Esophagus muscularis mucosa (tissue), 4 donors: Measurements from ENCODE around the gene AKR1C2. TPM values are rescaled to one million over a fixed set of nuclear protein-coding genes. Genes with fewer than 3 reads are reported as not detected.
"Not testable (repeated sequence)": the region's sequence is repeated elsewhere in the genome, so short reads cannot be mapped to it uniquely, and the experiment has no call there.

Experiments
- DNase-seq: peaks from one replicate; pipeline ENCODE4 v3.0.0-alpha.2; 2017; ENCODE audit errors: extremely low spot score
- H3K27ac ChIP-seq, 4 donors: fragments of 200-600 bp; sonication (generic); replicated peaks in 1 of 4; 1 replicate in 3 of 4; 2 replicates in 1 of 4; pipeline ENCODE4 v1.5.1; 2016 to 2019; ENCODE audit warnings: mild to moderate bottlenecking in 1 of 4
- H3K27me3 ChIP-seq, 4 donors: fragments of 200-600 bp; sonication (generic); one replicate each; pipeline versions ENCODE4 v1.5.1 to v1.6.0; 2016 to 2019
- H3K36me3 ChIP-seq, 4 donors: fragments of 200-600 bp; sonication (generic); one replicate each; pipeline ENCODE4 v1.5.1; 2016 to 2019
- H3K4me1 ChIP-seq, 4 donors: fragments of 200-600 bp; sonication (generic); one replicate each; pipeline ENCODE4 v1.5.1; 2016 to 2019
- H3K4me3 ChIP-seq, 4 donors: fragments of 200-600 bp; sonication (generic); 1 replicate in 2 of 4; 2 replicates in 2 of 4; pipeline ENCODE4 v1.5.1; 2016 to 2019; ENCODE audit warnings: mild to moderate bottlenecking in 4 of 4, moderate library complexity in 1 of 4
- H3K9me3 ChIP-seq, 4 donors: fragments of 200-600 bp; sonication (generic); 1 replicate in 3 of 4; 2 replicates in 1 of 4; pipeline ENCODE4 v1.5.1; 2016 to 2019
- CTCF ChIP-seq, 3 experiments: fragments of 200-600 bp in 2 of 3; fragments of 450-650 bp in 1 of 3; sonication (generic) in 2 of 3; IDR thresholded peaks; one replicate each; pipeline ENCODE4 v1.5.1; 2017 to 2019; ENCODE audit warnings: antibody characterized with exemption in 3 of 3, mild to moderate bottlenecking in 2 of 3, moderate library complexity in 1 of 3
- EP300 ChIP-seq: sonication (generic); formaldehyde crosslinking; IDR thresholded peaks from one replicate; pipeline ENCODE4 v1.6.1; 2017; ENCODE audit warnings: antibody characterized with exemption
- POLR2A ChIP-seq: fragments of 450-650 bp; IDR thresholded peaks from one replicate; pipeline ENCODE4 v1.6.1; 2017; ENCODE audit warnings: antibody characterized with exemption, moderate library complexity, mild to moderate bottlenecking, low read depth
- POLR2AphosphoS5 ChIP-seq, 2 donors: sonication (generic); formaldehyde crosslinking; IDR thresholded peaks; one replicate each; pipeline ENCODE4 v1.6.1; 2017; ENCODE audit warnings: antibody characterized with exemption in 2 of 2
- WGBS: methylation state at CpG from one replicate; pipeline ENCODE4 v1.1.5; 2018; 5-methylcytosine and 5-hydroxymethylcytosine counted together
- intact Hi-C: fragments of 100-400 bp; cut with DNase I; formaldehyde crosslinking; loops from one replicate; pipeline ENCODE4 v1.15.1; 2023
- total RNA-seq, 4 donors: library from RNA; depleted of rRNA; stranded (reverse); fragments of >200 nt; gene quantifications; one replicate each; pipeline versions ENCODE4 v1.1.0 to v1.2.1, GENCODE V29; 2016

The AKR1C2 gene
- total RNA-seq, 4 donors from 2014 or later: 7.9 to 12.7 (median 9.6) TPM

- no peaks in the 10 kb centered on the region for H3K27me3 ChIP-seq
- intact Hi-C loops: no loop called here
- H3K36me3 ChIP-seq: no peaks in the 10 kb centered on the region
- H3K4me3 ChIP-seq: no peak overlapping the region
- H3K27ac ChIP-seq: peak overlapping the region; percentile 40 to 79 (median 70)
- H3K9me3 ChIP-seq: no peaks in the 10 kb centered on the region
- H3K4me1 ChIP-seq: peaks cover 13 to 85% (median 72%) of the 10 kb centered on the region in 4 donors
- WGBS: 100% methylated on average over 1 of the region's 1 CpG
- TF ChIP-seq POLR2AphosphoS5 (IDR thresholded peaks at IDR 0.05) (no peak), POLR2A (no peak), EP300 (no peak), CTCF (IDR thresholded peaks at IDR 0.05) (no peak)
- DNase-seq: no peak
Measured at GRCh38 chr10:4944841-4945240, 58.8 kb downstream of the AKR1C2 start.

DNA sequence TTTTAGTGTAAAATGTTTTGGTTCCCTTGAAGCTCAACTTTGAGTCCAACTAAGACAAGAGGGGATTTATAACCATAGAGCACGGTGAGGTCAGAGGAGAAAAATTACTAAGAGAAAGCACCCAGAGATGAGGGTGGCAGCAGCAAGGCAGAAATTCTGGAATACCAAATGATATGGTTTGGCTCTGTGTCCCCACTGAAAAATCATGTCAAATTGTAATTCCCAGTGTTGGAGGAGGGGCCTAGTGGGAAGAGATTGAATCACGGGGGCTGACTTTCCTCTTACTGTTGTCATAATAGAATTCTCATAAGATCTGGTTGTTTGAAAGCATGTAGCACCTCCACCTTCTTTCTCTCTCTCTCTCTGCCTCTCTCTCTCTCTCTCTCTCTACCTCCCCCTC lies 59.8 kb downstream of the AKR1C2 start:
- peak overlapping the region; percentile 31 to 79 (median 70) for H3K27ac ChIP-seq
- intact Hi-C loops: no loop called here

DNA sequence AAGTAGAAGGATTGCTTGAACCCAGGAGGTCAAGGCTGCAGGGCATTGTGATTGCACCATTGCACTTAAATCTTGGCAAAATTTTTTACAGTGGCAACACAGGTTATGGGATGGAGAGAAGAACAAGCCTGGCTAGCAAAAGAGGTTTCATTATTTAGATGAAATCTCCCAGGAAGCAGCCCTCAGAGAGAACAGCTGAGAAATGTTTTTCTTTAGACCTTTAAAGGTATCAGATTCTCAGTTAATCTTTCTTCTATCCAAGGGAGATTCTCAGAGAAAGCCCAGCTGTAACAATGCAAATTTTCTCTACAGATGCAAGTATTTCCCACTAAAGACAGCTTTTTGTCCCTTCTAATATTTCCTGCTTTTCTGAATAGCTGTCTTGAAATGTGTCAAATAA lies 60.2 kb downstream of the AKR1C2 start:
- H3K27me3 ChIP-seq, DNase-seq, H3K36me3 ChIP-seq, H3K4me3 ChIP-seq, H3K9me3 ChIP-seq, intact Hi-C loops: not testable (repeated sequence)
- peaks cover 10 to 75% (median 64%) of the 10 kb centered on the region in 4 donors for H3K4me1 ChIP-seq
- peak overlapping the region; percentile 31 to 79 (median 70) for H3K27ac ChIP-seq

More for the DNA sequence above, 59.8 kb downstream of the AKR1C2 start:
- no peaks in the 10 kb centered on the region for H3K9me3 ChIP-seq
- H3K4me1 ChIP-seq: peaks cover 13 to 79% (median 68%) of the 10 kb centered on the region in 4 donors
- DNase-seq: no peak
- 43% methylated on average over 2 of the region's 2 CpGs for WGBS
- H3K27me3 ChIP-seq: no peaks in the 10 kb centered on the region
- no peak overlapping the region for H3K4me3 ChIP-seq
- no peaks in the 10 kb centered on the region for H3K36me3 ChIP-seq
- TF ChIP-seq EP300 (no peak), POLR2A (no peak), POLR2AphosphoS5 (IDR thresholded peaks at IDR 0.05) (no peak), CTCF (IDR thresholded peaks at IDR 0.05) (no peak)

- Histone ChIP-seq H3K27ac (peak overlapping the region; percentile 31 to 79 (median 70)), H3K4me1 (peaks cover 5 to 70% (median 59%) of the 10 kb centered on the region in 4 donors)
- H3K4me3 ChIP-seq, H3K27me3 ChIP-seq, H3K9me3 ChIP-seq, intact Hi-C loops, H3K36me3 ChIP-seq, DNase-seq: not testable (repeated sequence)
- TF ChIP-seq CTCF (IDR thresholded peaks at IDR 0.05): peak in 2 of 3 experiments; percentile 23 to 28
- 52% methylated on average over 2 of the region's 2 CpGs for WGBS
Measured at GRCh38 chr10:4942931-4943330, 60.7 kb downstream of the AKR1C2 start.

DNA sequence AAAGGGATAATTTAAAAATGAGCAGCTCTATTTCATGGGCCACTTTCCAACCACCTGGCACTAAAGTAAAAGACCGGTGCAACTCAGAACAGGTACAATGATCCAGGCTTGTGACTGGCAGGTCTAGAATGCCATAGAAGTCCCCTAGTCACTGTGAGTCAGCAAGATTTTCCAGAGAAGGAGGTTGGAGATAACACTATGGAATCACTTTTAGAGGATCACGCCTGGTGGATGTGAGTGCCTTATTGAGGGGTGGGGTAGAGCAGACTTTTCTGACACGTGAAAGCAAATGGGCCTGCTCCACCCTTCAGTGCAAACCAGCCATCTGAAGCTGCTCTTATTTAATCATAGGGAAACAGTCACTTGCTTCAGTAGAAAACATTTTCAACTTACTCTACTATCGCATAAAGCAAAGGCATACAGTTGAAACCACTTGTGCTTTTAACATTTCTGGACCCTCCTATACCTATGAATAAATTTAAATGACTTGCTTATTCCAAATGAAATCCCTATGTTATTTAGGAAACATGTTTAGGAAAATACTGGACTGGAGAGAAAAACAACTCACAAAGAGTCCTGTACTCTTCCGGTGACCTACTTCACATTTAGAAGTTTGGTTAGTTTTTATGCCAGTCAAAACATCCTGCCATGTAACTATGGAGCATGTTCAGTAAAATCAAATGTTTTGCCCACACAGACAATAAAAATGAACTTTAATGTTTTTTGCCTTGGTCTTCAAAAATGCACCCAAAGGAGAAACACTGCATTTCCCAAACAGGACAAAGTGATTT lies 61.9 kb downstream of the AKR1C2 start:
- Histone ChIP-seq H3K27me3 (no peaks in the 10 kb centered on the region), H3K4me1 (peaks cover 4 to 58% (median 48%) of the 10 kb centered on the region in 4 donors), H3K4me3 (no peak overlapping the region), H3K36me3 (no peaks in the 10 kb centered on the region), H3K27ac (peak overlapping the region; percentile 36 to 79 (median 64)), H3K9me3 (no peaks in the 10 kb centered on the region)
- WGBS: 73% methylated on average over 5 of the region's 5 CpGs
- no peak for DNase-seq
- no peak for TF ChIP-seq CTCF (IDR thresholded peaks at IDR 0.05)
- no peak for TF ChIP-seq POLR2AphosphoS5 (IDR thresholded peaks at IDR 0.05)
- no peak for TF ChIP-seq EP300
- TF ChIP-seq POLR2A: no peak
- intact Hi-C loops: no loop called here

DNA sequence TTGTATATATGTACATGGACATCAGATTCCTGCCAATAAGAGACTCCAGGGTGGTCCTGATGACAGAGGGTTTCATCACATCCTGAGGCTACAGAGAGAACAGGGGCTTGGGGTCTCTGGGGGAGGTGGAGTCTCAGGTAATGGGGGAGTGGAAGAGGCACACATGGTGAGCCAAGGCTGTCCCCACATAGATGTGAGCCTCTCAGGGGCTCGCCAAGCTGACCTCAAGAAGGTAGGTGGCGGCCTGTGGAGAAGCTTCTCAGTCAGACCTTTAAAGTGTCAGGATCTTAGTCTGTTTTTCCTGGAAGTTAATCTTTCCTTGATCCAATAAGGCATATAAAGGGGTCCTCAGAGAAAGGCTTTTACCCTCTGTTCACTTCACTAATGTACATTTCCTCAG lies 62.7 kb downstream of the AKR1C2 start:
- H3K27me3 ChIP-seq, intact Hi-C loops, H3K36me3 ChIP-seq, DNase-seq, H3K9me3 ChIP-seq, H3K4me3 ChIP-seq: not testable (repeated sequence)
- Histone ChIP-seq H3K4me1 (peaks cover 4 to 50% (median 39%) of the 10 kb centered on the region in 4 donors), H3K27ac (peak overlapping the region; percentile 36 to 79 (median 64))
- WGBS: 92% methylated on average over 2 of the region's 2 CpGs

DNA sequence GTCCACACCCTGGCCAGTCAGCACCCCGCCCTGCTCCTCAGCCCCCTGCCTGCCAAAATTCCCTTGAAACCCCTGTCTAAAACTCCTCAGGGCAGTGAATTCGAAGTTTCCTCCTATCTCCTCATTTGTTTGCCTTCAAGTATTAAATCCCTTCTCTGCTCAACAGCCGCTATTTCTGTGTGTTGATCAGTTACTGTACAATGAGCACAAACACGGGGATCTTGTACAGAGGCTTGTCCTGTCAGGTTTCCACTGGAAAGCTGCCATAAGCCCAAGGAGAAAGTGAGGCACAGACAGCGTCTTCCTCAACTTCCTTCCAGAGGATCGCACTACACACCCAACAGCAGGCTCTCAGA lies 63.6 kb downstream of the AKR1C2 start:
- DNase-seq, H3K4me3 ChIP-seq, H3K9me3 ChIP-seq, intact Hi-C loops, H3K27ac ChIP-seq, H3K27me3 ChIP-seq, H3K36me3 ChIP-seq: not testable (repeated sequence)
- peaks cover 4 to 44% (median 36%) of the 10 kb centered on the region in 4 donors for H3K4me1 ChIP-seq
- WGBS: 86% methylated on average over 6 of the region's 6 CpGs
